ENCODE results near the gene RRAS2. TPM values are rescaled to one million over a fixed set of nuclear protein-coding genes. Genes with fewer than 3 reads are reported as not detected.

The RRAS2 gene
- total RNA-seq, 2 donors from 2014 or later, result 75.1 to 99.7 TPM

- Mint-ChIP-seq H3K9me3 (no peaks in the 10 kb centered on the region), H3K4me1 (peaks cover 10% of the 10 kb centered on the region), H3K4me3 (no peak overlapping the region), H3K36me3 (ENCODE audit: low read depth) (no peaks in the 10 kb centered on the region), H3K27ac (no peak overlapping the region), H3K27me3 (ENCODE audit: insufficient read depth) (peaks cover 41% of the 10 kb centered on the region)
- H3K27me3 ChIP-seq (ENCODE audit: control insufficient read depth, insufficient read depth, low read length, poor library complexity, severe bottlenecking), result peaks cover 58% of the 10 kb centered on the region
- 86 to 91% methylated on average over 3 to 5 of the region's 5 CpGs for WGBS, 2 experiments (ENCODE audit: insufficient coverage in 1 of 2, insufficient read length in 1 of 2)
- H3K4me1 ChIP-seq (ENCODE audit: control insufficient read depth, insufficient read depth, low read length), result peaks cover 5% of the 10 kb centered on the region
- H3K9ac ChIP-seq (ENCODE audit: extremely low read depth, low read length, poor library complexity, severe bottlenecking), result no peak overlapping the region
- no peak overlapping the region for H3K27ac ChIP-seq (ENCODE audit: low read depth, low read length)
- no peaks in the 10 kb centered on the region for H3K36me3 ChIP-seq (ENCODE audit: control insufficient read depth, insufficient read depth, low read length)
- no peaks in the 10 kb centered on the region for H3K9me3 ChIP-seq (ENCODE audit: control insufficient read depth, low read length)
- no peak overlapping the region for H3K4me3 ChIP-seq (ENCODE audit: low read length)
- DNase-seq, result no peak
- TF ChIP-seq, protein P1, sequence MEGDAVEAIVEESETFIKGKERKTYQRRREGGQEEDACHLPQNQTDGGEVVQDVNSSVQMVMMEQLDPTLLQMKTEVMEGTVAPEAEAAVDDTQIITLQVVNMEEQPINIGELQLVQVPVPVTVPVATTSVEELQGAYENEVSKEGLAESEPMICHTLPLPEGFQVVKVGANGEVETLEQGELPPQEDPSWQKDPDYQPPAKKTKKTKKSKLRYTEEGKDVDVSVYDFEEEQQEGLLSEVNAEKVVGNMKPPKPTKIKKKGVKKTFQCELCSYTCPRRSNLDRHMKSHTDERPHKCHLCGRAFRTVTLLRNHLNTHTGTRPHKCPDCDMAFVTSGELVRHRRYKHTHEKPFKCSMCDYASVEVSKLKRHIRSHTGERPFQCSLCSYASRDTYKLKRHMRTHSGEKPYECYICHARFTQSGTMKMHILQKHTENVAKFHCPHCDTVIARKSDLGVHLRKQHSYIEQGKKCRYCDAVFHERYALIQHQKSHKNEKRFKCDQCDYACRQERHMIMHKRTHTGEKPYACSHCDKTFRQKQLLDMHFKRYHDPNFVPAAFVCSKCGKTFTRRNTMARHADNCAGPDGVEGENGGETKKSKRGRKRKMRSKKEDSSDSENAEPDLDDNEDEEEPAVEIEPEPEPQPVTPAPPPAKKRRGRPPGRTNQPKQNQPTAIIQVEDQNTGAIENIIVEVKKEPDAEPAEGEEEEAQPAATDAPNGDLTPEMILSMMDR (conservative IDR thresholded peaks at IDR 0.05), result no peak
Observed at GRCh38 chr11:14251754-14252153, 107.2 kb downstream of the RRAS2 start.

DNA sequence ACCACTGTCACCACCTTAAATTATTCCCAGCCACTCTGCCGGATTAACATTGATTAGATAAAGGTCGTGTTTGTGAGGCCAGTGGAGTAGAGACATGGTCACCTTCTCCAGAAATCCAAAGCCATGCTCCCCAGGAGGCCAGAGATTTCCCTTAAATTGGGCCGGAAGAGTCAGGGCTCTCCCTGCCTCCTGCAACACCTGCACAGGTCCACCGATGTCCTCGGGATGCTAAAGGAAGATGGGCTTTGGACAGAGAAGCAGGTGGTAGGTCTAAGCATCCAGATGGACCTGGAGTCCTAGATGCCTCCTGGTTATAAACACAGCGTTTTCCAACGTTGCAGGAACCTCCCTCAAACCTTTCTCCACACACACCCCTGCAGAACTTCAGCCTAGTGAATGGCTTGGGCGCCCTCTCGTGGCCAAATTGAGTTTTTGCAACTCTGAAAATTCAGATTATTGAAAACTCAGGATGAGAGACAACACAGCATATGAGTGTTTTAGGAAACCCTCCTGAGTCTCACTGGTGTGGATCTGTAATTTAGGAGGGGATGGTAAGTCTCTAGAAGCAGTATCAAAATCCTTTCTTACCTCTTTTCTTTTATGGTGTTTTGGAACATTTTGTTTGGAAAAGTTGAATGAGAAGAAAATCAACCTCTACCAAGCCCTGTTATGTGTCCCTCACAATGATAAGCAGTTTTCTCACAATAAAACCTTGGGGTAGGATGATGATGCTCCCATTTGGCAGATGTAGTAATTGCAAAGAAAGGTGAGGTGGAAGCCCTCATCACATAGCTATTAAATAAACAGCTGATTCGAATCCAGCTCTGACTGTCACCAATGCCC is 109.6 kb downstream of the RRAS2 start:
- Histone ChIP-seq H3K9ac (ENCODE audit: extremely low read depth, low read length, poor library complexity, severe bottlenecking) (no peak overlapping the region), H3K4me1 (ENCODE audit: control insufficient read depth, insufficient read depth, low read length) (peaks cover 5% of the 10 kb centered on the region), H3K9me3 (ENCODE audit: control insufficient read depth, low read length) (no peaks in the 10 kb centered on the region), H3K27me3 (ENCODE audit: control insufficient read depth, insufficient read depth, low read length, poor library complexity, severe bottlenecking) (peaks cover 34% of the 10 kb centered on the region), H3K36me3 (ENCODE audit: control insufficient read depth, insufficient read depth, low read length) (no peaks in the 10 kb centered on the region), H3K27ac (ENCODE audit: low read depth, low read length) (no peak overlapping the region), H3K4me3 (ENCODE audit: low read length) (no peak overlapping the region)
- peak; percentile 88 for DNase-seq
- H3K9me3 Mint-ChIP-seq, result no peaks in the 10 kb centered on the region
- TF ChIP-seq, protein P1 (conservative IDR thresholded peaks at IDR 0.05), result peak; percentile 93
- H3K4me1 Mint-ChIP-seq, result peaks cover 16% of the 10 kb centered on the region
- peaks cover 21% of the 10 kb centered on the region for H3K27me3 Mint-ChIP-seq (ENCODE audit: insufficient read depth)
- no peaks in the 10 kb centered on the region for H3K36me3 Mint-ChIP-seq (ENCODE audit: low read depth)
- no peak overlapping the region for H3K27ac Mint-ChIP-seq
- 38 to 40% methylated on average over 9 to 10 of the region's 10 CpGs for WGBS, 2 experiments (ENCODE audit: insufficient coverage in 1 of 2, insufficient read length in 1 of 2)
- no peak overlapping the region for H3K4me3 Mint-ChIP-seq

GRCh38 chr11:14248580-14248981 is 110.4 kb downstream of the RRAS2 start:
- Histone ChIP-seq H3K9me3 (ENCODE audit: control insufficient read depth, low read length) (no peaks in the 10 kb centered on the region), H3K9ac (ENCODE audit: extremely low read depth, low read length, poor library complexity, severe bottlenecking) (no peak overlapping the region), H3K4me1 (ENCODE audit: control insufficient read depth, insufficient read depth, low read length) (peaks cover 5% of the 10 kb centered on the region), H3K36me3 (ENCODE audit: control insufficient read depth, insufficient read depth, low read length) (no peaks in the 10 kb centered on the region), H3K4me3 (ENCODE audit: low read length) (no peak overlapping the region), H3K27me3 (ENCODE audit: control insufficient read depth, insufficient read depth, low read length, poor library complexity, severe bottlenecking) (peaks cover 26% of the 10 kb centered on the region), H3K27ac (ENCODE audit: low read depth, low read length) (no peak overlapping the region)
- H3K4me3 Mint-ChIP-seq, result no peak overlapping the region
- H3K27me3 Mint-ChIP-seq (ENCODE audit: insufficient read depth), result peaks cover 20% of the 10 kb centered on the region
- no peaks in the 10 kb centered on the region for H3K9me3 Mint-ChIP-seq
- DNase-seq, result peak; percentile 88
- TF ChIP-seq, protein P1 (conservative IDR thresholded peaks at IDR 0.05), result peak; percentile 60
- no peak overlapping the region for H3K27ac Mint-ChIP-seq
- H3K36me3 Mint-ChIP-seq (ENCODE audit: low read depth), result no peaks in the 10 kb centered on the region
- 35 to 43% methylated on average over 3 to 5 of the region's 5 CpGs for WGBS, 2 experiments (ENCODE audit: insufficient coverage in 1 of 2, insufficient read length in 1 of 2)
- H3K4me1 Mint-ChIP-seq, result peaks cover 16% of the 10 kb centered on the region
